ENCODE data around the gene LMOD2.

GRCh38 chr7:123657304-123657685, 1.6 kb downstream of the LMOD2 start:
- TF ChIP-seq CTCF (IDR thresholded peaks at IDR 0.05 in 2 of 3, conservative IDR thresholded peaks at IDR 0.05 in 1 of 3; ENCODE audit: insufficient read depth in 2 of 3, low read depth in 1 of 3, low read length in 3 of 3), result no peak
- no peak for TF ChIP-seq EP300 (IDR thresholded peaks at IDR 0.05; ENCODE audit: low read length)
- TF ChIP-seq NFRKB (IDR thresholded peaks at IDR 0.05; ENCODE audit: low read depth), result no peak
- TF ChIP-seq CBX3 (IDR thresholded peaks at IDR 0.05; ENCODE audit: borderline replicate concordance in 1 of 2, low read length in 2 of 2), result no peak
- no peak for TF ChIP-seq POLR2A (conservative IDR thresholded peaks at IDR 0.05)
- TF ChIP-seq MEIS2 (IDR thresholded peaks at IDR 0.05; ENCODE audit: partially characterized antibody), result no peak
- no peak for TF ChIP-seq KLF1 (tag; IDR thresholded peaks at IDR 0.05)
- TF ChIP-seq DPF2 (IDR thresholded peaks at IDR 0.05), result no peak
- no peak for TF ChIP-seq RAD21 (CRISPR knock-in tag; conservative IDR thresholded peaks at IDR 0.05 in 1 of 2, IDR thresholded peaks at IDR 0.05 in 1 of 2)
- TF ChIP-seq TAF1 (IDR thresholded peaks at IDR 0.05; ENCODE audit: control insufficient read depth, extremely low read depth, insufficient read depth, low read length, severe bottlenecking), result no peak
